ENCODE data around the gene DEPDC4.
"Not testable (repeated sequence)": the region's sequence is repeated elsewhere in the genome, so short reads cannot be mapped to it uniquely, and the experiment has no call there.

The DEPDC4 gene

DNA sequence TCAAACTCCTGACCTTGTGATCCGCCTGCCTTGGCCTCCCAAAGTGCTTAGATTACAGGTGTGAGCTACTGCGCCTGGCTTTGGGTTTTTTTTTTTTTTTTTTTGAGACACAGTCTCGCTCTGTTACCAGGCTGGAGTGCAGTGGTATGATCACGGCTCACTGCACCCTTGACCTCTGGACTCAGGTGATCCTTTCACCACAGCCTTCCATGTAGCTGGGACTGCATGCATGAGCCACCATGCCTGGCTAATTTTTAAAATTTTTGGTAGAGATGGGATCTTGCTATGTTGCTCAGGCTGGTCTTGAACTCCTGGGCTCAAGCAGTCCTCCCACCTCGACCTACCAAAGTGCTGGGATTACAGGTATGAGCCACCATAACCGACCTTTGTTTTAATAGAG is 44.7 kb downstream of the DEPDC4 start:
- DNase-seq; in situ Hi-C loops (cut with HindIII; ENCODE audit: low pct_ligation_motif_present, low pct_unique_long_range_greater_than_20kb, low sequenced_read_pairs): not testable (repeated sequence)

DNA sequence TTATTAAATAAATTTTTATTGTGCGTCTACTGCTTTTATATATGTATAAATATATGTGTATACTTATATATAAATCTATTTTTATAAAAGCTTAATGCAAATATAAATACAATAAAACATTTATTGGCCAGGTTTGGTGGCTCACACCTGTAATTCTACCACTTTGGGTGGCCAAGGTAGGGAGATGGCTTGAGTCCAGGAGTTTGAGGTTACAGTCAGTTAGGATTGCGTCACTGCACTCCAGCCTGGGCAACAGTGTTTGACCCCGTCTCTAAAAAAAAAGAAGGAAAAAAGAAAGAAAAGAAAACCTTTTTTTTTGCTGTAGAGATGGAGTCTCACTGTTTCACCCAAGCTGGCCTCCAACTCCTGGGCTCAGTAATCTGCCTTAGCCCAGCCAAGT is 45.4 kb downstream of the DEPDC4 start:
- in situ Hi-C loops (cut with HindIII; ENCODE audit: low pct_ligation_motif_present, low pct_unique_long_range_greater_than_20kb, low sequenced_read_pairs): no loop called here
- DNase-seq: no peak

DNA sequence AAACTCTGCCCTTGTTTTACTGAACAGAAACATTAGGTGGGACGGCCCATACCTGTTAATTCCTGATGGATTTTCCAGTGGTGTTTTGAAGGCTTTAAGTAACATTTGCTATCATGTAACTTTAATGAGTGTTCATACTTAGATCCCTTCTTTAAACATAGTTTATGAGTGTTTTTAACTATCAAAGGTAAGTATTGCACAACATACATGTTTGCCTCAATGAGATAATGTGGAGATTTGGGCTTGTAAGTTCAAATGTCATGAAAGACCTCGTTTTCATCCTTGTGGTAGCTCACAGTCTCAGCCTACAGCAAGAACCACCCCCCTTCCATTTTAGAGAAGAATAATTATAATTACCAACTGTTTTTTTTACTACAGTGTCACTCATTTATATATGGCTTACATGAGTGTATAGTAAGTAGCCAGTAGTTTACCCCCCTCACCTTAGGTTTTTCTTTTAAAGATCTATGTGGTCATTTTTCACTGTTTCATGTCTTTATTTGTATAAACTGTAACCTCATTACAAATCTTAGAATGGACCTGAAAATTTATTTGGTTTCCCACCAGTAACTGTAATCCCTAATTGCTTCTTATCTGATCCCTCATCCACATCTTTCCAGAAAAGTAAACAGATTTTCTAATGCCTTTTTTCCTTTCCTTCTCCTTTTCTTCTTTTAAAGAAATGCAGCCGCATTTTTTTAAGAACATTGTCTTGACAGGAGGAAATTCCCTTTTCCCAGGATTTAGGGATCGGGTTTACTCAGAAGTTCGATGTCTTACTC is 47.4 kb downstream of the DEPDC4 start:
- in situ Hi-C loops (cut with HindIII; ENCODE audit: low pct_ligation_motif_present, low pct_unique_long_range_greater_than_20kb, low sequenced_read_pairs): no loop called here
- no peak for DNase-seq

DNA sequence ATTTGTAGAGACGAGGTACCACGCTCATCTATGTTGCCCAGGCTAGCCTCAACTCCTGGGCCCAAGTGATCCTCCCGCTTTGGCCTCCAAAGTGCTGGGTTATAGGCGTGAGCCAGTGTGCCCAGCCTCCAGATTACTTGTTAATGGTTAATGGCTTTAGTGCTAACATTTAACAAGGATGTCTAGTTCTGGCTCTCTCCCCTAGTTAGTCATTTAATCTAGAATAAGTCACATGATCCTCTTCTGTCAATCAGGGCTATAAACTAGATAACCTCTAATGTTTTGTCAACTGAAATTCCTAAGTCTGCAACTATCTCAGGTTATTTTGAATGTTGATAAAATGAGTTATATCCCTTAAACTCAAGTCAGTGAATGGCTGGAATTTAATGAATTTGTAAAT is 50.5 kb downstream of the DEPDC4 start:
- in situ Hi-C loops (cut with HindIII; ENCODE audit: low pct_ligation_motif_present, low pct_unique_long_range_greater_than_20kb, low sequenced_read_pairs): no loop called here
- peak; percentile 29 for DNase-seq

DNA sequence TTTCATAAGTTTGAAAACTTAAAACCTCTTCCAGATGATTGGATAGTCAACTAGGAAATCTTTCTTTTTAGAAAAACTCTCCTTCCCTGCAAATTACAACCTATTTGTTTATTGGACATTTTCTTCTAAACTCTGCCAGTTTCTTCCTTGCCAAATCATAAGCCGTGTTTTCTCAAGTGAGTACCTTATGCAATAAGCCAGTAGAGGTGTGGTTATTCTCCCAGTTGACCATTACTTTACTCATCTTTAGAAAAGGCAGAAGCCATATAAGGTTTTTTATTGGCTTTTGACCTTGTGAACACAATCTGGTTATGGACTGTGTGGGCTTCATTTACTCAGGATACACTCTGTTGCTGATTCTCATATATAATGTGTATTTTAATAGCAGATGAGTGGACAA is 51.7 kb downstream of the DEPDC4 start:
- no peak for DNase-seq

DNA sequence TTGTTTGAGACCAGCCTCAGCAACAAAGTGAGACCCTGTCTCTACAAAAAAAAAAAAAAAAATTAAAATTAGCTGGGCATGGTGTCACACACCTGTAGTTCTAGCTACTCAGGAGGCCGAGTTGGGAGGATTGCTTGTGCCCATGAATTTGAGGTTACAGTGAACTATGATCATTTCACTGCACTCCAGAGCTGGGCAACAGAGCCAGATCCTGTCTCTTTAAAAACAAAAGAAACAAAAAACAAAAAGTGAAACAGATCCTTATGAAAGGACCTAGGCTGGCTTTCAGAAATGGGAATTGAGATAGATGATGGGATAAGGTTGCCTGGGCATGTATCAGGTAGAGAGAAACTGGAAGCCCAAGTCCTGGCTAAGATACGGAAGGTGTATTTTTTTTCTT is 52.4 kb downstream of the DEPDC4 start:
- no peak for DNase-seq
- in situ Hi-C loops (cut with HindIII; ENCODE audit: low pct_ligation_motif_present, low pct_unique_long_range_greater_than_20kb, low sequenced_read_pairs): no loop called here

More for the DNA sequence above, 51.7 kb downstream of the DEPDC4 start:
- in situ Hi-C loops (cut with HindIII; ENCODE audit: low pct_ligation_motif_present, low pct_unique_long_range_greater_than_20kb, low sequenced_read_pairs): no loop called here

DNA sequence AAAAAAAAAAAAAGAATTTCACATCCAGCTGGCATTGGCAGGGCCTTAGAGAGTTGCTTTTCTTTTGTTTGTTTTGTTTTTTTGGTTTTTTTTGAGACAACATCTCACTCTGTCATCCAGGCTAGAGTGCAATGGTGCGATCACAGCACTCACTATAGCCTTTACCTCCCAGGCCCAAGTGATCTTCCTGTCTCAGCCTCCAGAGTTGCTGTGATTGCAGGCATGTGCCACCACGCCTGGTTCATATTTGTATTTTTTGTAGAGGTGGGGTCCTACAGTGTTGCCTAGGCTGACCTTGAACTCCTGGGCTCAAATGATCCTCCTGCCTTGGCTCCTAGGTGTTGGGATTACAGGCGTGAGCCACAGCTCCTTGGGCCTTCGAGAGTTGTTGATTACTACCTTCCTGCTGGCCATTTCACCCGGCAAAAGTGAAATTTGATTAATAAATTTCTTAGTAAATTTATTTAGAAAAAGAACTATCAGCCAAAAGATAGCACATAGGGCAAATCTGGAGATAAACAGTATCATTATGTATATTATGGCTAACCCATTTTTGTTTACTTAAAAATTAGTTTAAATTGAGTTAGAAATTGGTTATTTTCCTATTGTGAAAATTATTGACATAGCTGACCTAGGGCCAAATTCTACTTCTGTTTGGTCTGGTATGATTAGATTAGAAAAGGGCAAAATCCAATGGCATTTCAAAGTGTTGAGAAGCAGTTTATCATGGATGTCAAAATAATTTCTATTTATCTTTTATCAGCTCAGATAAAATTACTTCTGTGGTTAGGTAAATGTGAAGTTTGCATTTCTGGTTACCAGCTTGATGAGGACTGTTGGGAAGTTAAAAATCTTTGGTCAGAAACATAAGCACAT is 53.6 kb downstream of the DEPDC4 start:
- in situ Hi-C loops (cut with HindIII; ENCODE audit: low pct_ligation_motif_present, low pct_unique_long_range_greater_than_20kb, low sequenced_read_pairs): no loop called here
- no peak for DNase-seq

DNA sequence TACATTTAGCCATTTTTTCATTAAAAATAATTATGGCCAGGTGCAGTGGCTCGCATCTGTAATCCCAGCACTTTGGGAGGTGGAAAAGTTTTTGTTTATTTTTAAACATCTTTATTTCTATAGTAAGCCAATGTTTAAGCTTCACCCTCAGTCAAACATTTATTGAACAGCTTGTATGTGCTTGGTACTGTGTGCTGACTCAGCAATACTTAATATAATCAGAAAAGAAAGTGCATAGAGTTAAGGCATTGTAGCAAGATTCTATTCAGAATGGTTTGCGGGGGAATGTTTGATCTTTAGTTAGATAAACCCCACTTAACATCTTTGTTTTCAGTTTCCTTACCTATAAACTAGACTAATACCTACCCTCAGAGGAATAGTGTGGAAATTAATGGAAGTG is 55.2 kb downstream of the DEPDC4 start:
- no peak for DNase-seq
- in situ Hi-C loops (cut with HindIII; ENCODE audit: low pct_ligation_motif_present, low pct_unique_long_range_greater_than_20kb, low sequenced_read_pairs): no loop called here

DNA sequence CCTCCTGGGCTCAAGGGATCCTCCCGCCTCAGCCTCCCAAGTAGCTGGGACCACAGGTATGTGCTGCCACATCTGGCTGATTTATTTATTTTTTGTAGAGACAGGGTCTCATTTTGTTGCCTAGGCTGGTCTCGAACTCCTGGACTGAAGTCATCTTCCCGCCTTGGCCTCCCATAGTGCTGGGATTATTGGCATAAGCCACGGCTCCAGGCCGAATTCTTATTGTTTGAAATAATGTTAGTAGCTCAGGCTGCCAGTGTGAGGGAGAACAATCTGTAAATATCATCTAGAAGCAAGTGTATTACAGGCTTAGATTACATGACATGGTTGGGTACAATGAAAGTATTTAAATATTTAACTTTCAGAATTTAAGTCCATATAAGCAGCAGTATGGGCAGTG is 58.0 kb downstream of the DEPDC4 start:
- in situ Hi-C loops (cut with HindIII; ENCODE audit: low pct_ligation_motif_present, low pct_unique_long_range_greater_than_20kb, low sequenced_read_pairs): no loop called here
- DNase-seq: no peak

DNA sequence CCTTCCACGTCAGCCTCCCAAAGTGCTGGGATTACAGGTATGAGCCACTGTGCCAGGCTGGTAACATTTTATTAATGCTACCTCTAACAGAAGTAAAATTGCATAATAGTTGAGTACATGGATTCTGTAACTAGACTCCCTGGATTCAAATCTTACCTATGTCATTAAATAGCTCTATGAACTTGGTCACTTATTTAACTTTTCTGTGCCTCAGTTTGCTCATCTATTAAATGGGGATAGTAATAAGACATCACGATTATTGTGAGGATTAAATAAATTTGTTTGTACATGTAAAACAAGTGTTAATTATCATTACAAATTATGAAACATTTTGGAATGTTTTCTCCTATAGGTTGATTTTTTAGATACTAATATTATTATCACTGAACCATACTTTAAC is 59.6 kb downstream of the DEPDC4 start:
- in situ Hi-C loops (cut with HindIII; ENCODE audit: low pct_ligation_motif_present, low pct_unique_long_range_greater_than_20kb, low sequenced_read_pairs): no loop called here

DNA sequence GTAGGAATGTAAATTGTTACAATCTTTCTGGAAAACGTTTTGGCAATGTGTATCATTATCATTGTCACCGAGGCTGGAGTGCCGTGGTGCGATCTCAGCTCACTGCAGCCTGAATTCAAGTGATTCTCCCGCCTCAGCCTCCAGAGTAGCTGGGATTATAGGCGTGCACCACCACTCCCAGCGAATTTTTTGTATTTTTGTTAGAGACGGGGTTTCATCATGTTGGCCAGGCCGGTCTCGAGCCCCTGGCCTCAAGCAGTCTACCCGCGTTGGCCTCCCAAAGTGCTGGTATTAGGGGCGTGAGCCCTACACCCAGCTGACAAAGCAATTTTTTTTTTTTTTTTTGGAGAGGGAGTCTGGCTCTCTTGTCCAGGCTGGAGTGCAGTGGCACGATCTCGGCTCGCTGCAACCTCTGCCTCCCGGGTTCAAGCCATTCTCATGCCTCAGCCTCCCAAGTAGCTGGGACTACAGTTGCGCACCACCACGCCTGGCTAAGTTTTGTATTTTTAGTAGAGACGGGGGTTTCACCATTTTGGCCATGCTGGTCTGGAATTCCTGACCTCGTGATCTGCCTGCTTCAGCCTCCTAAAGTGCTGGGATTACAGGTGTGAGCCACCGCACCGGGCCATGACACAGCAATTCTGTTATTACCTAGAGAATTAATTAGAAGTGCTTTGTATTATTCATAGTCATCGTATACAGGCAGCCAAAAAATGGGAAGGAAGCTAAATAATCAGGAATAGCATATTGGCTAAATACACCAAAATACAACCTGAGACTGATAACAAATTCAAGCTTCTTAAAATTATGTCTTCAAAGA is 65.1 kb downstream of the DEPDC4 start:
- in situ Hi-C loops (cut with HindIII; ENCODE audit: low pct_ligation_motif_present, low pct_unique_long_range_greater_than_20kb, low sequenced_read_pairs): no loop called here

More for the DNA sequence above, 59.6 kb downstream of the DEPDC4 start:
- no peak for DNase-seq

DNA sequence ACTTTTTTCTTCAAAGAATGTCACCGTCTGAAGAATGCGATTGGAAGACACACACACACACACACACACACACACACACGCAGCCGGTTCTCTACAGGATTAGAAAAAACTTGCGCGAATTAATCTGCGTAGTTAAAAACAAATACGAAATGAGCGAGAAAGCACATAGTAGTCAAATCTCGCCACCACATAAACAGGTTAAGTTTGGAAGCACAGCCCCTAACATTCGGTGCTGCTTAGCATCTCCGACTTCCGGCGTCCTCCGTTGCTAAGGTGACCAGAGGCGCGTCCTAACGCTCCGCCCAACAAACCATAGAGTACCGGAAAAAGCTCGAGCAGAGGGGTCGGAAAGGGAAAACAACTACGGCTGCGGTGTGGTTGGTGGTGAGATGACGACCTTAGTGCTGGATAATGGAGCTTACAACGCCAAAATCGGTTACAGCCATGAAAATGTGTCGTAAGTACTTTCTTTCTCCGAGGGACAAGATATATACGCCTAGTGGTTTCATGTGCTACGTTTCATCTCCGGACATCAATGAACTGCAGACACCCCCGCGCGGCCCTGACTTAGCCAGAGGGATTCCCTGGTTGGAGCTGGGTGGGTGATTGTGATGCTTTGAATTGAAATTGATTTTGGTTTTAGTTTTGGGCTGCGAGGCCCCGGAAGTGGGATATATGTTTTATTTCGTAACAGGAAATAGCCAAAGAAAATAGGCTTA is 66.3 kb downstream of the DEPDC4 start, which contains the start of gene ACTR6:
ACTR6 (plus strand) TSS at position 353 of the 719 bp plus-strand sequence; CDS start at position 390, 37 bp downstream.
- DNase-seq: peak; percentile 99
- in situ Hi-C loops (cut with HindIII; ENCODE audit: low pct_ligation_motif_present, low pct_unique_long_range_greater_than_20kb, low sequenced_read_pairs): no loop called here

More for the DNA sequence above, 65.1 kb downstream of the DEPDC4 start:
- DNase-seq: no peak

DNA sequence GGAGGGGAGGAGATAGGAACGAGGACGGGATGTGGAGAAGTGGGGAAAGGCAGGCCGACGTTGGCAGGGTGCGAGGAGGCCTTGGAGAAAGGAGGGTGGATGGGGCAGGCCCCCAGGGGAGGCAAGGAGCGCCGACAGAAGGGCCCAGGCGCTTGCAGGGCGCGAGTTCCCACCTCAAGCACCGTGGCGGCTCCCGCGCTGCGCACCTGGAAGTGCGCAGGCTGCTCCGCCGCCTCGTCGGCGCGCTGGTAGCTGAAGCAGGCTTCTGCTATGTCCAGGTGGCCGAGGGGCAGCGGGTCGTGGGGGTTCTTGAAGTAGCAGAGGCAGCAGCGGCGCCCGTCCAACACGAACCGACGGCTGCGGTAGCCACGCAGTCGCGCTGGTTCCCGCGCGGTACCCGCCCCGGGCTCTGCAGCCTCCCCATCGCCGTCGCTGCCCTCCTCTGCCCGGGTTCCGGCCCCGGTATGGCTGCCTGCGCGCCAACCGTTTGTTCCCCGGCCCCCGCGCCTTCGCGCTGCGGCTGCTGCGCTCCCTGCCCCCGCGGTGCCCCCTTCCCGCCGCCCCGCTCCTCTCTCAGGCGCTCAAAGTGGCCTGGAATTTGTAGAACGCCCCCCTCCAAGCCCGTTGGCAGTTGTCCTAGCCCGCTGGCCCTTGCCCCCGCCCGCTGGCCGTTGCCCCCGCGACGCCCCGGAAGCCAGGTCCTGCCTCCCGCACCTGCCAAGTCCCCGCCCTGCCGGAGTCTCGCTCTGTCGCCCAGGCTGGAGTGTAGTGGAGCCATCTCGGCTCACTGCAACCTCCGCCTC is 67.3 kb downstream of the DEPDC4 start:
- in situ Hi-C loops (cut with HindIII; ENCODE audit: low pct_ligation_motif_present, low pct_unique_long_range_greater_than_20kb, low sequenced_read_pairs): no loop called here
- DNase-seq: peak; percentile 91

DNA sequence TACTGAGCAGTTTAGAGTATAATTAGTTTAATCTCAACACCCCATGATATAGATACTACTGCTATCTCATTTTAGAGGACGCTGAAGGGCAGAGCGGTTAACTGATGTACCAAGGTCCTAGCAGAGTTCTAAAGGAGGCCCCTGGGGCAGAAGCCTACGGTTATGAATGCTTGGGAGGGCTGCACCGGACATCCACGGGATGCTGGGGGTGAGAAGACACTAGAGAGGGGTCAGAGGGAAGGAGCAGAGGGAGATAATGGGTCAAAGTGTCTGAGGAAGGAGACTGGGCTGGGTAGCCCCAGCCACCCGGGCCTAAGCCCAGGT is 67.9 kb downstream of the DEPDC4 start:
- no peak for DNase-seq
- in situ Hi-C loops (cut with HindIII; ENCODE audit: low pct_ligation_motif_present, low pct_unique_long_range_greater_than_20kb, low sequenced_read_pairs): no loop called here

DNA sequence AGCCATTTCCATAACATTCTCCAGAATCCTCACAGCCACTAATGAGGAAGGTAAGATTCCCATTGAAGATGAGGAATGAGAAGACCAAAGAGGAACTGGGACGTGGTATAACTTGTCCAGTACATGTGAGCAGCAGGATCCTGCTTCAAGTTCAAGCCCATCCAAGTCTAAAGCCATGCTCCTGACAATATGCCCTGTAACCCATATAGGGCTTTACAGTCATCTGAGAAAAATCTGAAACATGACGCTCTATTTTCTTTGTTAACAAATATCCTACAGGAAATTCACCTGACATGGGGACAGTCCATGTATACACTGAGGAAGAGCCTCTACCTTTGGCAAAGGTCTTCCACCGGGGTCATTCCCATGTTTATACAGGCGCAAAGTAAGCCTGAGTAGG is 69.4 kb downstream of the DEPDC4 start:
- in situ Hi-C loops (cut with HindIII; ENCODE audit: low pct_ligation_motif_present, low pct_unique_long_range_greater_than_20kb, low sequenced_read_pairs): no loop called here
- DNase-seq: no peak

DNA sequence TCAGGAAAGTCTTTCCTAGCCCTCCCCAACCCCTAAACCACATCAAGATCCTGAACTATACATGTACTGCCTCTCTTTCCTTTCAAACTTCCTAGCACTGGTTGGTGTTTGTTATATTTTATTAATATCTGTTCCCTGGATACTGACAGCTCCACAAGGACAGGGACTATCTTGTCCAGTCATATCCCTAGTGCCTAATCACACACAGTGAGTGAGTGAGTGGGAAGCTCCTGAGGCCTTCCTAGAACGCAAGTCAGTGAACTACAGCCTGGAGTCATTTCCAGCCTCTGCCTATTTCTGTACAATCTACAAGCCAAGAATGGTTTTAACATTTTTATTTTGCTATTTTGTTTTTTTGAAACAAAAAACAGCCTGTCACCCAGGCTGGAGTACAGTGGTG is 73.8 kb downstream of the DEPDC4 start:
- in situ Hi-C loops (cut with HindIII; ENCODE audit: low pct_ligation_motif_present, low pct_unique_long_range_greater_than_20kb, low sequenced_read_pairs): no loop called here

More for the DNA sequence above, 73.8 kb downstream of the DEPDC4 start:
- no peak for DNase-seq
